GM19238 (cell line): ENCODE results near the gene ZNF358.

Source experiments
- DNase-seq: peaks from one replicate; pipeline ENCODE4 v3.0.0; 2011; ENCODE audit warnings: low spot score; ENCODE audit not compliant: insufficient read length

The ZNF358 gene

GRCh38 chr19:7488736-7489353 is 27.1 kb upstream of the ZNF358 start, which contains the start of gene PEX11G:
Gene PEX11G (minus strand): TSS chr19:7489035. CDS start chr19:7489010, 25 bp downstream.
- DNase-seq = peak; percentile 98

- no peak for DNase-seq
These were observed 26.3 kb upstream of the ZNF358 start for GRCh38 chr19:7489609-7490044.

- DNase-seq = no peak
These were observed 23.8 kb upstream of the ZNF358 start for GRCh38 chr19:7492142-7492541.

- no peak for DNase-seq
These were observed 23.3 kb upstream of the ZNF358 start for GRCh38 chr19:7492558-7492957.

GRCh38 chr19:7494416-7495098 is 21.3 kb upstream of the ZNF358 start:
- DNase-seq = no peak

- DNase-seq = no peak
These were observed 18.6 kb upstream of the ZNF358 start for GRCh38 chr19:7497292-7497691.

- DNase-seq = no peak
These were observed 15.0 kb upstream of the ZNF358 start for GRCh38 chr19:7500811-7501450.

- no peak for DNase-seq
These were observed 13.4 kb upstream of the ZNF358 start for GRCh38 chr19:7502552-7502951.

- DNase-seq = no peak
These were observed 11.2 kb upstream of the ZNF358 start for GRCh38 chr19:7504684-7505083.

- DNase-seq = no peak
These were observed 10.6 kb upstream of the ZNF358 start for GRCh38 chr19:7505288-7505681.

- DNase-seq = no peak
These were observed 10.1 kb upstream of the ZNF358 start for GRCh38 chr19:7505682-7506384.

GRCh38 chr19:7506385-7507328 is 9.2 kb upstream of the ZNF358 start:
- no peak for DNase-seq

- DNase-seq = no peak
These were observed 8.0 kb upstream of the ZNF358 start for GRCh38 chr19:7507884-7508283.

- no peak for DNase-seq
These were observed 6.3 kb upstream of the ZNF358 start for GRCh38 chr19:7509625-7510024.

- no peak for DNase-seq
These were observed 3.5 kb upstream of the ZNF358 start for GRCh38 chr19:7512400-7512851.

- no peak for DNase-seq
These were observed 1.9 kb upstream of the ZNF358 start for GRCh38 chr19:7513809-7514642.

GRCh38 chr19:7515110-7515644 is 726 bp upstream of the ZNF358 start:
- no peak for DNase-seq

- DNase-seq = no peak
These were observed 430 bp downstream of the ZNF358 start for GRCh38 chr19:7516333-7516732.

GRCh38 chr19:7516878-7517277 is 975 bp downstream of the ZNF358 start:
- DNase-seq = no peak
